GM19099 (cell line): ENCODE data around the gene THOC6.

ENCODE experiments used
- POLR2A ChIP-seq: IDR thresholded peaks from 3 replicates; pipeline ENCODE4 v1.6.1; 2011; ENCODE audit warnings: low read depth; ENCODE audit not compliant: insufficient read length; ENCODE audit errors: extremely low read depth

Gene THOC6

DNA sequence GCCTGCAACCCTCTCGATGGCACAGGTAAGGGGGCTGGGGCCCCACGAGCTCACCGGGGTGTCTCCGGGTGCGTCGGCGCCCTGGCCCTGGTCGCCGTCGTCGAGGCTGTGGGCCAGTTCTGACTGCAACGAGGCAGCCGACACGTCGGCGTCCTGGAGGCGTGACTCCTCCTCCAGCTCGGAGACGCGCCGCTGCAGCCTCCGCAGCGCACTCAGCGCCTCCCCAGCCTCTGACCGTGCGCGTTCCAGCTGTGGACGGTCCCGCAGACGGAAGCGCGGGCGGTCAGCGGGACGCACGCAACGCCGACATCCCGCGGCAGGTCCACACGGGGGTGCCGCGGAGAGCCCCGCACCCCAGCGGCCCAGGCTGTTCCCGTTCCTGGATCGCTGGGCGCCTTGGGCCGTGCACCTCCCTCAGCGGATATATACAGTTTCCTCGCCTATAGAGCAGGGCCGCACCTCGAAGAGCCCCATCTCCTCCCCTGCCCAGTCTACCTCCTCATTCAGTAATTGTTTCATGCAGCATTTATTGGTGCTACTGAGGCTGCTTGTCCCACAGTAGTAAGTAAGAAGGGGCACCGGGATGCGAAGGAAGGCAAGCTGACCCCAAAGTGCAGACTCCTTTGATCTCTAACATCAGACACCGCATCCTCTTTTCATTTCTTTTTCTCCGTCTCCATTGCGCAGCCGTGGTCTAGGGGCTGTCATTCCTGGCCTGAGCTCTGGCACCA lies 5.8 kb downstream of the THOC6 start:
- TF ChIP-seq POLR2A = no peak

DNA sequence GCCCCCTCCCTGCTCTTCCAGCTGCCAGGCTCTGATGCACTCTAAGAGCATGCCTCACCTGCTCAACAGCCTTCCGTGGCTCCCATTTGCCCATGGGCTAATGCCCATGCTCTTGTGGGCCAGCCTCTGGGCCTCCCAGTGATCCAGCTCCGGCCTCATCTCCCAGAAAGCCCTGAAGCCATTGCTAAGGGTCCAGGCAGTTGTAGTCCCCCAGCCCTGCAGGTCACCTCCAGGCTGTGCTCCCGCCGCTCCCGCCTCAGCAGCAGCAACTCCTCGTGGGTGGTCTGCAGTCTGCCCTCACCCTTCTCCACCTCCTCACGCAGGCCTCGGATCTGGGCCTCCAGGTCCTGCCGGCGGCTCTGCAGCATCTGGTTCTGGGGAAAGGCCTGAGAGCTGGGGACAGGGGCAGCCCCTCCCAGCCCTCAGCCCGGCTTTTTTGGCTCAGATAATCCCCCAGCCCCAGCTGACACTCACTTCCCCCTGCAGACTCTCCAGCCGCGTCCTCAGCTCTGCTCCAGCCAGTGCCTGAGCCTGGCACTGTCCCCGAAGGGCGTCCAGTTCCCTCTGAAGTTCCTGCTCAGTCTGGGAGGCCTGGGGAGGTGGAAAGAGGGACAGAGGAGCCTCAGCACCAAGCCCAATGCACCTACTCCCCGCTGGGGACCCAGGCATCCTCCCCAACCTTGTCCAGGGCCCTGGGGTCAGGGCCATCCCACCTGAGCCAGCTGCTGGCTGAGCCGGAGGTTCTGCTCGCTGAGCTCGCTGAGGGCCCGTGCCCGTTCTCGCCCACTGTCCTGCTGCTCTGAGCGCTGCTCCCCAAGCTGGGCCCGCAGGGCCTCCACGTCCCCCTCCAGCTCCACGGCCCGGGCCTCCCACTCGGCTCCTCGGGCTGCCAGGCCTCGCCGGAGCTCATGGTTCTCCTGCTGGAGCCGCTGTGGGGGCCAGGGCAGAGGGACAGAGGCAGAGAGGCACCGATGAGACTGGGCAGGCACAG lies 6.7 kb downstream of the THOC6 start:
- TF ChIP-seq POLR2A = no peak

DNA sequence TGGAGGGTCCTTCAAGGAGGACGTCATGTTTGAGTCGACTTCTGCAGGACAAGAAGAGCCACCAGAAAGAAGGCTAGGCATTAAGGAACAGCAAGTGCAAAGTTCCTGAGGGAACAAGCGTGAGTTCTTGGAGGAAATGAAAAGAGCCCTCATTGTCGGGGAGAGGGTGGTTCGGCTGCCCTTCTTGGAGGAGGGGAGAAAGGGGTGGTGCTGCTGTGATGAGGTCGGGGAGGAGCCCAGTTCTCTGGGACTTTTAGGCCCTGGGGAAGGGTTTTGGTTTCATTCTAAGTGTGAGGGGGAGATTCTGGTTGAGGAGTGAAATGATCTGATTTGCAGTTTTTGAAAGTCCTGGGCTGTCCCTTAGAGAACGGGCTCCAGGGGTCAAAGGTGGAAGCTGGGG lies 8.8 kb downstream of the THOC6 start:
- no peak for TF ChIP-seq POLR2A

DNA sequence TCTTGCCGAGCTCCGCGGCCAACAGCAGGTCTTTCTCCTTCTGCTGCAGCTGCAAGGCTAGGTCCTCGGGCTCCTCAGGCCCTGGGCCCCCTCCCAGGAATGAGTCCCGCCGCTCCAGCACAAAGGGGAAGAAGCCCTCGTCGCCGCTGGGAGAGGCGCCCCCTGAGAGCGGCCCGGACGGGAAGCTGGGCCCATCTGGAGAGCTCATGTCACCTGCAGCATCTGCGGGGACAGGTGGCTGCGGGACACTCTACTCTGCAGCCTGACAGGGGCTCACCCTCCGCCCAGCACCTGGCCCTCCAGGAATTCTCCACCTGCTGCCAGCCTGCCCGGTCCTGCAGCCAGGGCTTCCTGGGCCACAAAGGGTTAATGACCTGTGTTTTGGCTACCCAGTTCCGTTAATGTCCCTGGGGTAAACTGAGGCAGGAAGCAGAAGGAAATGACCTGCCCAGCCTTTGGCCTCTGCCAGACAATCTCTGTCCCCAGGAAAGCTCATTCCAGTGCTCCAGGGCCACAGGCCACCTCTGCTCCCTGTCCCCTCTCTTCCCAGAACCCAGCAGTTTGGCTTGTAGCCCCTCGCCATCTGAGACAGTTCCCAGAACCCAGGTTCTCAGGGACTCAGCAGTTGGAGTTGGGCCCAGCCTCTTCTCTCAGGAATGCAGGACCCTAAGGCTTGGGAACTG lies 11.6 kb downstream of the THOC6 start:
- TF ChIP-seq POLR2A = no peak

DNA sequence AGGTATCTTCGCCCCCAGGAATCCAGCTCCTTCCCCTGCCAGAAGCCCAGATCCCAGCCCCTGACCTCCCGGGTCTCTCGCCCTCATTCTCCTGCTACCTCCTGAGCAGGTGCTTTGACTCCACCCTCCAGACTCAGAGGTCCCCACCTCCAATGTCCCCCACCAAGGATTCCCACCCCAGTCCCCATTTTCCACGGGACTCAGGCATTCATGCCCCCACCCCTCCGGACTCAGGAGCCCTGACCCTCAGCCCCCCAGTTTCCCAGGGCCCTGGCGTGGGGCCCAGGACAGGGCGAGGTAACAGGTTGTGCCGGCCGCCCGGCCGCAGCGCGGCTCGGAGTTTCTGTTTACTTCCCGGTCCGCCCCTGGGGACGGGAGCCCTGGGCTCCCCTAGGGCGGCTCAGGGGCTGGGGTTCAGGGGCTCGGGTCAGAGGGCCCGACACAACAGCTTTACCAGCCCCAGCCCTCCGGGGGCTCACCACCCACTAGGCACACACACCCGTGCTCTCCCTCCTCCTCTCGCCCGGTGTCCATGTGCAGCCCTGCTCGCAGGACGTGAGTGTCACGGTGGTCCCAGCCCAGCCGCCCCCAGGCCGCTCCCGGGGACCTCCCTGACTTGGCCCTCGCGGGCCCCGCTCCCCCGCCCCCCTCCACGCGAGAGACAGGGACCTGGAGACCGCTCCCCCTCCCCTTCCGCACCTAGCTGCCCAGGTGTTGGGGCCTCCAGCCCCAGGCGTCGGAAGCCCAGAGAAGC lies 12.3 kb downstream of the THOC6 start:
- TF ChIP-seq POLR2A = no peak

DNA sequence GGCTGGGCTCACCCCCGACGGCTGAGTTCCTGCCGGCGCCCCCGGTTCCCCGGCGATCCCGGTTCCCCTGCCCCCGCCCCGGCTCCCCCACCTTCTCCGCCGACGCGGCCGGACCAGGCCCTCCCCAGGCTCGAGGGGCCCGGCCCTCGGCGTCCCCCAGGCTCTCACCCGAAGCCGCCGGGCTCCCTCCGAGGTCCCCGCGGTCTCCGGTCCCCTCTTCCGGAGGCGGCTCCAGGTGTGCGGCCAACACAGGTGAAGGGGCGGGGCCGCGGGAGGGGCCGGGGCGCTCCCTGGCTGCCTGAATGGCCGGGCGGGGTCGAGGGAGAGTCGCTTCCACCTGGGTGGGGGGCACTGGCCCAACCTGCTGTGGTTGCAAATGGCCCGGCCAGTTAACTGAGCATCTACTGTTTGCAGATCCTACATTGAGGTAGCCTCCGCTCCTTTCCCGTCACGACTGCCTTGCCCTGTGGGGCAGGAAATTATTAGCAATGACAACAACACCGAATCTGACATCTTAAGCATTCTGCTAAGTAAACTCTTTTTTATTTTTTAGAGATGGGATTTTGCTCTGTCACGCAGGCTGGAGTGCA lies 13.0 kb downstream of the THOC6 start, which contains the start of gene BICDL2:
Gene BICDL2 (minus strand): TSS at position 219 of the 590 bp plus-strand sequence. CDS start 1,448 bp downstream, outside the sequence.
- no peak for TF ChIP-seq POLR2A

DNA sequence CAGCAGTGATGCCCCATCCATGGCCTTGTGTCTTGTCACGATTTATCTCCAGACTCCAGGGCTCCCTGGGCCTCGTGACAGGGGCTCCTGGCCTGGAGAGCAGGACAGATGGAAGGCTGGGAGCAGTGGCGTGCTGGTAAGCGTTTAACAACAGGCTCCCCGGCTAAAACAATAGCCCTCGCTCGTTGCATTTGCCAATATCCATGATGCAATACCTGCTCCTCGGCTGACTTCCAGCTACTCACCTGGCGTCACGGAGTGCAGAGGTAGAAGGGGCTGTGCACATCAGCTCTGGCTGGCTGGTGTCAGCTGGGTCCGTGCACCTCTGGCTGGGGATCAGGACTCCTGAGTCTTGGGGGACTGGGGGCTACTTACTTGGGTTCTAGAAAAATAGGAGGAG lies 14.4 kb downstream of the THOC6 start:
- no peak for TF ChIP-seq POLR2A

DNA sequence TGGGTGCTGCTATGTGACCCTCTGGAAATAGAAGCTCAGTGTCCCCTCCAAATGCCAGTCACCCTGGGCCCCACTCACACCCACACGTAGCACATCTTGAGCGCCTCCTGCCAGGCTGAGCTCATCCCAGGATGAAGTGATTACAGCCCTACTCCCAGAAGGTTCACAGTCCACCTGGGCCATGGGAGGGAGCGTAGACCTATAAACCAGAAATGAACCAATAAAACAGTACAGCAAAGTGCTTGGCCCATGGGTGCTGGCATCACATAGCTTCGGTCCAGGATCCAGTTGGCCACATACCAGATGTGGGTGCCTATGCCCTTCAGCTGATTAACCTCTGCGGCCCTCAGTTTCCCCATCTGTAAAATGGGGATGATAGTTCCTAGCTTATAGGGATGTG lies 15.1 kb downstream of the THOC6 start:
- TF ChIP-seq POLR2A = no peak

DNA sequence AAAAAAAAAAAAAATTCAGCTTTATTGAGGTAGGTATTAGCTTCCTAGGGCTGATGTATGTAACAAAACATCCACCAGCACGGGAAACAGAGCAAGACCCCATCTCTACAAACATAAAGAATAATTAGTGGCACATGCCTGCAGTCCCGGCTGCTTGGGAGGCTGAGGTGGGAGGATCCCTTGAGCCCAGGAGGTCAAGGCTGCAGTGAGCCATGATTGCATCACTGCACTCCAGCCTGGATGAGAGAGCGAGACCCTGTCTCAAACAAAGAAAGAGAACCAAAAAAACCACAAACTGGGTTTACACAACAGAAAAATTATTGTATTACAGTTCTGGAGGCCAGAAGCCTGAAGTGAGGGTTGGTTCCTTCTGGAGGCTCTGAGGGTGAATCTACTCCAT lies 18.5 kb downstream of the THOC6 start:
- no peak for TF ChIP-seq POLR2A

DNA sequence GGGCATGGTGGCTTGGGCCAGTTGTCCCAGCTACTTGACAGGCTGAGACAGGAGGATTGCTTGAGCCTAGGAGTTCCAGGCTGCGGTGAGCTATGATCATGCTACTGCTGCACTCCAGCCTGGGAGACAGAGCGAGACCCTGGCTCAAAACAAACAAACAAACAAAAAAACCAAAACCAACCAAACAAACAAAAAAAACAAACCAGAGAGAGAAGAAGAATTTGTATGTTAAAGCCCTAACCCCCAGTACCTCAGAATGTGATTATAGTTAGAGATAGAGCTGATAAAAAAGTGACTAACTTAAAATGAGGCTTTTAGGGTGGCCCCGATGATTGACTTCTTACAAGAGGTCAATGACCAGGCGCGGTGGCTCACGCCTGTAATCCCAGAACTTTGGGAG lies 20.9 kb downstream of the THOC6 start:
- TF ChIP-seq POLR2A = no peak

DNA sequence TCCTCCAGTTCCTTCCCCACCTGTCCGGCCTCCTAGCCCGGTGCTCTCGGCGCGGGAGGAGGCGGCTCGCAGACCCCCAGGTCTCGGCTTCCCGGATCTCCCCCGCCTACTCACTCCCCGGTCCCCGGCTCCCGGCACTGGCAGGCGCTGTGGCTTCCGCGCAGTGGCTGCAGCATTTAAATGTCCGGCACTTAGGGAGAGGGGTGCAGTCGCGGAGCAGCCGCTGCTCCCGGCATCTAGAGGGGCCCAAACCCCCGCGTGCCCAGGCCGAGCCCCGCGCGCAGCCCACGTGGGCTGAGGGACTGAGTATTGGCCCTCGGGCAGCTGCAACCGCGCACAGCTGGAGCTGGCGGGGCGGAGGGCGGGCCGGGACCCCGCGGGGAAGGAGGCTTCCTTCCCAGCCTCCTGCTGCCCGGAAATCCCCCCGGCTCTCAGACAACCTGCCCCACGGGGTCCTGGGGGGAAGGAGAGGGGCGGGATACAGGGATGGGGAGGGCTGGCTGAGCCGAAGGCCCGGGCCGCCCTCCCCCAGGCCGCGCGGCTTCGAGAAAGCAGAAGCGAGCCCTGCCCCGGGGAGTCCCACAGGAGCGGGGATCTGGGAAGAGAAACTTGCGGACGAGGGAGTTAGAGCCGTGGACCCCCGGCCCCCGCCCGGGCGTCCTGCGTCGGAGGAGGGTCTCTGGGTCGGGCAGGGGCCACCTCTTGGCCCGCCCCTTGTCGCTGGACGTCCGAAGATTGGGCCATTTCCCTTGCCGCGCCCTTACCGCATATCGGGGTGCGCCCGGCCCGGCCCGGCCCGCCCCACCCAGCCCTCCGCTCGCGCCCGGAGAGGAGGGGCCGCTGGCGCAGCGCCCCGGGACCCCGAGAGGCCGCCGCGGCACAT lies 22.2 kb downstream of the THOC6 start, which contains the start of gene MMP25:
Gene MMP25 (plus strand): TSS at position 804 of the 883 bp plus-strand sequence. CDS start 357 bp downstream, outside the sequence.
- TF ChIP-seq POLR2A = no peak

DNA sequence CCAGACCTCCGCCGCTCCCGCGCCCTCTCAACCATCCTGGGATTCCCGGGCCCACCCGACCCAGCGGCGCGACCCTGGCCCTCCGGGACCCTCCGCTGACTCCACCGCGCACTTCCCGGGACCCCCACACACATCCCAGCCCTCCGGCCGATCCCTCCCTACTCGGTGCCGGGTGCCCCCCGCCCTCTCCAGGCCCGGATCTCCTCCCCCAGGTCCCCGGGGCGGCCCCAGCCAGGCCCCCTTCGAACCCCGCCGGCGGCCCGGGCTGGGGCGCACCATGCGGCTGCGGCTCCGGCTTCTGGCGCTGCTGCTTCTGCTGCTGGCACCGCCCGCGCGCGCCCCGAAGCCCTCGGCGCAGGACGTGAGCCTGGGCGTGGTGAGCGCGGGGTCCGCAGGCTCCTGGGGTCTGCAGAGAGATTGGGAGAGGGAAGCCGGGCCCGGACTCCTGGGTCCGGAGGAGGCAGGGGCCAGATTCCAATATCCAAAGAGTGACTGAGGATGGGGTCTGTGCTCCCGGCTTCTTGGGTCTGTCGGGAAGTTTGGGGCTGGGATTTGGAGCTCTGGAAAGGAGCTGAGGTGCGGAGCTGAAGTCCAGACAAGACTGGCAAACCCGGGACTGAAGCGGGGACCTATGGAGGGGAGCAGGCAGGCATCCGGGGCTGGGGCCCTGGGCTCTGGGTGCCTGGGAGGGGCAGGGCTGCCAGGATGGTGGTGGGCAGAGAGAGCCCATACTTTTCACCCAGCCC lies 23.0 kb downstream of the THOC6 start:
- no peak for TF ChIP-seq POLR2A
